H1 (cell line): ENCODE data around the gene KDM6A. TPM values are rescaled to one million over a fixed set of nuclear protein-coding genes. Genes with fewer than 3 reads are reported as not detected.

Experiments
- CTCF ChIA-PET: fragments of 300-600 bp; sonication (Branson Sonifier 250); formaldehyde crosslinking; loops from one replicate; lab custom pipeline; 2021; ENCODE audit not compliant: partially characterized antibody; lab: Charles Lee
- POLR2A ChIA-PET: fragments of 300-600 bp; sonication (Branson Sonifier 250); formaldehyde crosslinking; loops from one replicate; lab custom pipeline; 2021; ENCODE audit warnings: inconsistent platforms; ENCODE audit not compliant: partially characterized antibody; lab: Charles Lee
- DNase-seq, 2 experiments: peaks; one replicate each; pipeline versions ENCODE4 v3.0.0 to v3.0.0-alpha.2; 2010 to 2022; ENCODE audit warnings: low spot score in 2 of 2, low read depth in 1 of 2, mixed read lengths in 1 of 2
- FAIRE-seq: peaks from 2 replicates; lab custom pipeline; 2011; peaks lifted over from hg19 to GRCh38; lab: Jason Lieb, UNC
- H2AFZ ChIP-seq: 2 replicates; pipeline ENCODE4 v1.8.1; 2012; ENCODE audit warnings: low read length, inconsistent platforms
- H2AK5ac ChIP-seq: 2 replicates; pipeline ENCODE4 v1.6.1; 2013; ENCODE audit warnings: low read depth, low read length
- H2BK120ac ChIP-seq: replicated peaks from 2 replicates; pipeline ENCODE3; 2013; ENCODE audit warnings: low read depth, low read length, inconsistent platforms
- H2BK12ac ChIP-seq: 2 replicates; pipeline ENCODE4 v1.6.1; 2013; ENCODE audit warnings: low read depth, low read length
- H2BK15ac ChIP-seq: 2 replicates; pipeline ENCODE4 v1.6.1; 2013; ENCODE audit warnings: low read length
- H2BK20ac ChIP-seq: 2 replicates; pipeline ENCODE4 v1.6.1; 2013; ENCODE audit warnings: low read length
- H2BK5ac ChIP-seq: 2 replicates; pipeline ENCODE4 v1.6.1; 2013; ENCODE audit warnings: low read depth, low read length
- H3K14ac ChIP-seq: 2 replicates; pipeline ENCODE4 v1.6.1; 2013; ENCODE audit warnings: inconsistent platforms; ENCODE audit not compliant: insufficient read length
- H3K18ac ChIP-seq: 2 replicates; pipeline ENCODE4 v1.6.1; 2013; ENCODE audit warnings: low read length; ENCODE audit errors: extremely low read depth
- H3K23ac ChIP-seq: 2 replicates; pipeline ENCODE4 v1.6.1; 2013; ENCODE audit warnings: inconsistent platforms; ENCODE audit not compliant: insufficient read length
- H3K23me2 ChIP-seq: 2 replicates; pipeline ENCODE4 v1.6.1; 2013; ENCODE audit warnings: low read depth, low read length
- H3K27ac ChIP-seq: 2 replicates; pipeline ENCODE4 v1.6.1; 2011; ENCODE audit warnings: low read depth, low read length, inconsistent platforms
- H3K27me3 ChIP-seq, 4 experiments: replicated peaks in 1 of 4; 1 replicate in 1 of 4; 2 replicates in 3 of 4; pipeline versions ENCODE4 v1.6.1 to v1.8.1; 2011 to 2013; ENCODE audit warnings: low read length in 3 of 4, mild to moderate bottlenecking in 3 of 4, inconsistent platforms in 2 of 4, mixed read lengths in 2 of 4, moderate library complexity in 1 of 4; ENCODE audit not compliant: control insufficient read depth in 3 of 4, insufficient read depth in 3 of 4; ENCODE audit errors: extremely low read depth in 1 of 4
- H3K36me3 ChIP-seq, 4 experiments: 2 replicates each; pipeline versions ENCODE4 v1.6.1 to v1.8.1; 2011 to 2013; ENCODE audit warnings: mild to moderate bottlenecking in 4 of 4, low read length in 3 of 4, moderate library complexity in 2 of 4, control low read depth in 1 of 4, inconsistent platforms in 1 of 4; ENCODE audit not compliant: insufficient read depth in 4 of 4, control insufficient read depth in 2 of 4
- H3K4ac ChIP-seq: replicated peaks from 2 replicates; pipeline ENCODE3; 2013; ENCODE audit warnings: low read length, low read depth, mixed read lengths, inconsistent platforms; ENCODE audit not compliant: insufficient read length
- H3K4me1 ChIP-seq, 4 experiments: replicated peaks in 1 of 4; 1 replicate in 1 of 4; 2 replicates in 3 of 4; pipeline versions ENCODE4 v1.6.1 to v1.8.1; 2011 to 2013; ENCODE audit warnings: low read length in 3 of 4, inconsistent platforms in 2 of 4, mixed read lengths in 1 of 4; ENCODE audit not compliant: insufficient read depth in 4 of 4, control insufficient read depth in 3 of 4
- H3K4me2 ChIP-seq, 2 experiments: 2 replicates each; pipeline versions ENCODE4 v1.6.1 to v1.8.1; 2011 to 2013; ENCODE audit warnings: low read depth in 2 of 2, low read length in 2 of 2, control low read depth in 1 of 2, inconsistent platforms in 1 of 2, mild to moderate bottlenecking in 1 of 2; ENCODE audit not compliant: insufficient read depth in 1 of 2
- H3K4me3 ChIP-seq, 4 experiments: fragments of 200-600, 300-600 bp in 1 of 4; sonication (generic), shearing (Covaris generic), sonication (Bioruptor Twin) in 1 of 4; 2 replicates each; pipeline versions ENCODE4 v1.5.1 to v1.8.1; 2011 to 2016; ENCODE audit warnings: low read length in 4 of 4, low read depth in 3 of 4, control low read depth in 2 of 4, inconsistent platforms in 2 of 4, mild to moderate bottlenecking in 2 of 4, mixed read lengths in 1 of 4, moderate library complexity in 1 of 4; ENCODE audit not compliant: insufficient read depth in 2 of 4; ENCODE audit errors: extremely low read depth in 1 of 4
- H3K56ac ChIP-seq: replicated peaks from 2 replicates; pipeline ENCODE3; 2013; ENCODE audit warnings: low read depth, mild to moderate bottlenecking, mixed read lengths, low read length, inconsistent platforms; ENCODE audit not compliant: insufficient read length
- H3K79me1 ChIP-seq: 2 replicates; pipeline ENCODE4 v1.6.1; 2013; ENCODE audit warnings: low read depth, low read length, control low read depth
- H3K79me2 ChIP-seq, 2 experiments: 2 replicates each; pipeline versions ENCODE4 v1.6.1 to v1.8.1; 2012 to 2013; ENCODE audit warnings: low read length in 2 of 2, mild to moderate bottlenecking in 2 of 2, inconsistent platforms in 1 of 2; ENCODE audit not compliant: insufficient read depth in 2 of 2, control insufficient read depth in 1 of 2
- H3K9ac ChIP-seq, 4 experiments: replicated peaks in 1 of 4; 1 replicate in 1 of 4; 2 replicates in 3 of 4; pipeline versions ENCODE4 v1.6.1 to v1.8.1; 2011 to 2013; ENCODE audit warnings: low read depth in 3 of 4, low read length in 3 of 4, control low read depth in 2 of 4, mild to moderate bottlenecking in 2 of 4, moderate library complexity in 2 of 4, inconsistent platforms in 1 of 4; ENCODE audit errors: extremely low read depth in 1 of 4
- H3K9me3 ChIP-seq, 2 experiments: 2 replicates each; pipeline versions ENCODE4 v1.6.1 to v1.8.1; 2012 to 2013; ENCODE audit warnings: mild to moderate bottlenecking in 2 of 2, moderate library complexity in 2 of 2, control low read depth in 1 of 2, inconsistent platforms in 1 of 2, low read depth in 1 of 2, low read length in 1 of 2, mixed read lengths in 1 of 2; ENCODE audit not compliant: insufficient read depth in 2 of 2
- H4K20me1 ChIP-seq, 2 experiments: replicated peaks in 1 of 2; 2 replicates each; pipeline versions ENCODE3 to v1.8.1; 2011 to 2013; ENCODE audit warnings: inconsistent platforms in 2 of 2, low read length in 2 of 2, mild to moderate bottlenecking in 1 of 2; ENCODE audit not compliant: insufficient read depth in 2 of 2, control insufficient read depth in 1 of 2
- H4K5ac ChIP-seq: 2 replicates; pipeline ENCODE4 v1.6.1; 2013; ENCODE audit warnings: low read length, low read depth, mixed read lengths, inconsistent platforms; ENCODE audit not compliant: insufficient read length
- H4K8ac ChIP-seq: 2 replicates; pipeline ENCODE4 v1.8.0; 2013; ENCODE audit warnings: mild to moderate bottlenecking, moderate library complexity, low read length, inconsistent platforms; ENCODE audit not compliant: insufficient read depth; ENCODE audit errors: extremely low read depth
- H4K91ac ChIP-seq: replicated peaks from 2 replicates; pipeline ENCODE3; 2013; ENCODE audit warnings: low read length, mixed read lengths, inconsistent platforms; ENCODE audit not compliant: insufficient read length
- CHD2 ChIP-seq: IDR thresholded peaks from 2 replicates; pipeline ENCODE4 v1.6.1; 2012; ENCODE audit warnings: low read length, improper control_type of control experiment
- CTBP2 ChIP-seq: IDR thresholded peaks from 2 replicates; pipeline ENCODE4 v1.7.0; 2011; ENCODE audit warnings: borderline replicate concordance, mild to moderate bottlenecking, moderate library complexity, mixed read lengths, low read length; ENCODE audit not compliant: insufficient read depth, insufficient read length
- CTCF ChIP-seq, 3 experiments: IDR thresholded peaks; 1 replicate in 2 of 3; 2 replicates in 1 of 3; pipeline versions ENCODE4 v1.5.1 to v1.6.1; 2011; ENCODE audit warnings: low read length in 3 of 3, mild to moderate bottlenecking in 3 of 3, inconsistent platforms in 2 of 3, low read depth in 1 of 3, moderate library complexity in 1 of 3; ENCODE audit not compliant: insufficient read depth in 1 of 3; ENCODE audit errors: control extremely low read depth in 1 of 3
- JUN ChIP-seq: IDR thresholded peaks from 2 replicates; pipeline ENCODE4 v1.6.1; 2011; ENCODE audit warnings: low read depth, mild to moderate bottlenecking, improper control_type of control experiment, low read length
- KDM5A ChIP-seq: fragments of 200-600 bp; IDR thresholded peaks from 2 replicates; pipeline ENCODE4 v1.7.1; 2012; ENCODE audit warnings: mild to moderate bottlenecking, low read length, inconsistent platforms, mixed read lengths
- MAX ChIP-seq: IDR thresholded peaks from 2 replicates; pipeline ENCODE4 v1.6.1; 2012; ENCODE audit warnings: inconsistent platforms
- SP1 ChIP-seq: IDR thresholded peaks from 2 replicates; pipeline ENCODE4 v1.6.1; 2011; ENCODE audit warnings: low read depth, low read length
- TAF7 ChIP-seq: optimal IDR thresholded peaks from 2 replicates; pipeline ENCODE3; 2011; ENCODE audit warnings: low read depth, mild to moderate bottlenecking, inconsistent platforms, low read length, moderate library complexity, borderline replicate concordance
- TBP ChIP-seq: IDR thresholded peaks from 2 replicates; pipeline ENCODE4 v1.6.1; 2011; ENCODE audit warnings: low read depth, low read length, improper control_type of control experiment
- WGBS, 2 experiments: shearing (Covaris generic) in 1 of 2; methylation state at CpG; one replicate each; pipeline versions ENCODE4 v1.1.6 to v1.1.7; 2013 to 2015; ENCODE audit warnings: low lambda C conversion rate in 2 of 2, mixed read lengths in 2 of 2, inconsistent platforms in 1 of 2, low coverage in 1 of 2, missing lambda C conversion rate in 1 of 2; ENCODE audit not compliant: insufficient replicate concordance in 2 of 2, insufficient coverage in 1 of 2, insufficient read length in 1 of 2; ENCODE audit errors: extremely low coverage in 1 of 2, missing lambda C conversion rate in 1 of 2; 5-methylcytosine and 5-hydroxymethylcytosine counted together
- polyA plus RNA-seq, 7 experiments: library from polyadenylated mRNA; depleted of rRNA in 3 of 7; stranded (reverse) in 5 of 7; unstranded in 2 of 7; fragments of >200 nt in 5 of 7; fragments of 200-250 nt in 2 of 7; gene quantifications; 1 replicate in 5 of 7; 2 replicates in 1 of 7; 4 replicates in 1 of 7; pipeline versions ENCODE4 v1.2.1 to v1.2.3, GENCODE V29; 2011 to 2013; ENCODE audit warnings: missing spikeins in 2 of 7, mixed read lengths in 2 of 7
- total RNA-seq: library from RNA; stranded (reverse); fragmentation: NEBNext Ultra II Directional; extraction: Animal tissue kit (Norgen Biotek cat#: 25700); gene quantifications from 2 replicates; pipeline ENCODE4 v1.2.1, GENCODE V29; 2021

Gene KDM6A
- total and polyA plus RNA-seq, 2 of the 8 experiments (the other 6 are each of a cell fraction or from before 2014, with no cell fraction given): 43.5 to 58.4 TPM

- Histone ChIP-seq H2AFZ (no peak overlapping the region), H3K4ac (no peak overlapping the region), H2BK5ac (no peak overlapping the region), H3K27ac (no peak overlapping the region), H3K36me3 (no peaks in the 10 kb centered on the region), H2BK12ac (no peak overlapping the region), H4K8ac (no peak overlapping the region), H2BK15ac (no peak overlapping the region), H3K79me2 (no peaks in the 10 kb centered on the region), H3K4me2 (no peak overlapping the region), H2BK120ac (no peak overlapping the region), H3K56ac (no peak overlapping the region), H3K14ac (no peak overlapping the region), H3K4me1 (no peaks in the 10 kb centered on the region), H4K5ac (no peak overlapping the region), H3K27me3 (no peaks in the 10 kb centered on the region), H3K79me1 (no peaks in the 10 kb centered on the region), H3K4me3 (no peak overlapping the region), H3K9me3 (no peaks in the 10 kb centered on the region), H4K91ac (no peak overlapping the region), H2AK5ac (no peak overlapping the region), H3K23me2 (no peaks in the 10 kb centered on the region), H3K18ac (no peak overlapping the region), H2BK20ac (no peak overlapping the region), H3K23ac (no peak overlapping the region), H3K9ac (no peak overlapping the region), H4K20me1 (no peaks in the 10 kb centered on the region)
- TF ChIP-seq JUN: no peak
- TF ChIP-seq KDM5A: no peak
- no peak for TF ChIP-seq TBP
- no peak for TF ChIP-seq MAX
- no peak for TF ChIP-seq SP1
- TF ChIP-seq CTBP2: no peak
- no peak for TF ChIP-seq CTCF (IDR thresholded peaks at IDR 0.05; ENCODE audit: control extremely low read depth in 1 of 3, insufficient read depth in 1 of 3, low read depth in 1 of 3, low read length in 3 of 3)
- TF ChIP-seq TAF7: no peak
- TF ChIP-seq CHD2: no peak
- WGBS, 2 experiments: 83% methylated on average over 3 of the region's 4 CpGs; no CpG with 5 or more reads in 1 of the 2 experiments
- ChIA-PET POLR2A (no interaction called here), CTCF (no interaction called here)
- DNase-seq (no peak), FAIRE-seq (no peak)
These were observed 267.8 kb downstream of the KDM6A start for GRCh38 chrX:45140812-45141211.
